ENCODE data around the gene TRAPPC12.

The TRAPPC12 gene

DNA sequence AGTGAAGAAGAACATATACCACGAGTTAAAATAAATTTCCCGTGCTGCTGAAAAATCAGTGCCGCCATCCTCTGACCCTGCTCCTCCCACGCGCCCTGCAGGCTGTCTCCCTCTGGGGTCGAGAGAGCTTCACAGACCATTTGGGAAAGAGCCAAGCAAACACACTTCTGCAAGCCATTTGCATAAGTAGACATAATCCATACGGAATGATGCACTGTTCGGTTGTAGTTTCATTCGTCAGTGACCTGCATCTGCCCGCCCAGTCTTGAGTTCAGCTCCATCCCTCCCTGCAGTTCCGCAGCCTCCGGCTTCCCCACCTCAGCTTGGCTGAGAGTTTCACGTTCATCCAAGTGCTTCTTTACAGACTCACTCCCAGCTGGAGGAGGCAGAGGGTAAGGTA is 69.6 kb downstream of the TRAPPC12 start:
- no peak overlapping the region for H3K9ac ChIP-seq
- no peaks in the 10 kb centered on the region for H3K4me1 ChIP-seq (ENCODE audit: low read depth, poor library complexity, severe bottlenecking)
- no peaks in the 10 kb centered on the region for H3K36me3 ChIP-seq (ENCODE audit: insufficient read depth)
- no peaks in the 10 kb centered on the region for H4K20me1 ChIP-seq (ENCODE audit: insufficient read depth)
- H3K4me3 ChIP-seq (IDR thresholded peaks at IDR 0.05; ENCODE audit: insufficient read depth, low read depth, low read length): no peak overlapping the region
- no peak overlapping the region for H3K4me2 ChIP-seq
- no peak overlapping the region for H3K27ac ChIP-seq
- no peak for TF ChIP-seq CTCF (conservative IDR thresholded peaks at IDR 0.05; ENCODE audit: low read depth, low read length)
- H3K79me2 ChIP-seq (ENCODE audit: insufficient read depth, low read depth): no peaks in the 10 kb centered on the region
- no peak overlapping the region for H2AFZ ChIP-seq (ENCODE audit: low read depth)
- no peaks in the 10 kb centered on the region for H3K27me3 ChIP-seq (ENCODE audit: insufficient read depth, low read depth)

DNA sequence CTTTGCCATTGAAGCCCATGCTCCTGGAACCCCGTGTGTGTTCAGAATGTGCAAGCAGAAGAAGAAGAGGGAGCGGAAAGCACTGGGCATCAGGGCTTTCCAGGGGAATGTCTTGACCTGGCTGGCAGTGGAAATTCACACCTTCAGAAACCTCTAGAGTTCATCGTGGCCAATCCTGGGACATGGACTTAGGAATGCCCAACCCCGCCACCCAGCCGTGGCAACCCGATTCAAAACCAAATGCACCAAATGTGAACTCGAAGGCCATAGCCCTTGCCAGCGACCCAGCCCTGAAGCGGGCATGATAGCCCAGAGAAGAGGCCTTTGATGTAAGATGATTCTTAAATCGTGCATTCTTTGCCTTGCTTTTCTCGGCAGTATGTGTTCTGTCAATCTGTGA is 70.4 kb downstream of the TRAPPC12 start:
- H3K4me3 ChIP-seq (IDR thresholded peaks at IDR 0.05; ENCODE audit: insufficient read depth, low read depth, low read length): no peak overlapping the region
- no peak for TF ChIP-seq CTCF (conservative IDR thresholded peaks at IDR 0.05; ENCODE audit: low read depth, low read length)
- H4K20me1 ChIP-seq (ENCODE audit: insufficient read depth): no peaks in the 10 kb centered on the region
- H3K9ac ChIP-seq: no peak overlapping the region
- no peaks in the 10 kb centered on the region for H3K27me3 ChIP-seq (ENCODE audit: insufficient read depth, low read depth)
- H3K36me3 ChIP-seq (ENCODE audit: insufficient read depth): no peaks in the 10 kb centered on the region
- no peaks in the 10 kb centered on the region for H3K4me1 ChIP-seq (ENCODE audit: low read depth, poor library complexity, severe bottlenecking)
- no peak overlapping the region for H3K4me2 ChIP-seq
- H3K27ac ChIP-seq: no peak overlapping the region
- no peak overlapping the region for H2AFZ ChIP-seq (ENCODE audit: low read depth)
- no peaks in the 10 kb centered on the region for H3K79me2 ChIP-seq (ENCODE audit: insufficient read depth, low read depth)

- H3K27me3 ChIP-seq (ENCODE audit: insufficient read depth, low read depth): no peaks in the 10 kb centered on the region
Observed at GRCh38 chr2:3450385-3451010, 71.0 kb downstream of the TRAPPC12 start.

DNA sequence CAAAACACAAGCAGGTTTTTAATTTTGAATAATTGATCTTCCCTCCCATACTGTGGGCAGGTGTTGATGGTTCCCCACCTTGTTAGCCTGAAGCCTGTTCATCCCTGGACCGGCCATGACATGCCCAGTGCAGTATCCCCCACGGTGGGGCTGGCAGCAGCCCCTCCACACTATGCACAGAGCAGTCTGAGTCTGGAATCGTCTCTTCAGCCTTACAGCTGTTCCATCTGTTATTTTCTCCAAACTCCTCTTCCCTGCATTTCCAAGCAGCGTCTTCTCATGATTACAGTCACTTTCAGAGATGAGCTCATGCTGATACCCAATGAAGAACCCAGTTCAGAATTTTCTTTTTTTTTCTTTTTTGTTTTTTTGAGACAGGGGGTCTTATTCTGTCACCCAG is 71.7 kb downstream of the TRAPPC12 start:
- Histone ChIP-seq H3K4me3 (IDR thresholded peaks at IDR 0.05; ENCODE audit: insufficient read depth, low read depth, low read length) (no peak overlapping the region), H3K36me3 (ENCODE audit: insufficient read depth) (no peaks in the 10 kb centered on the region), H3K79me2 (ENCODE audit: insufficient read depth, low read depth) (no peaks in the 10 kb centered on the region), H3K9ac (no peak overlapping the region), H3K27ac (no peak overlapping the region), H4K20me1 (ENCODE audit: insufficient read depth) (no peaks in the 10 kb centered on the region), H3K4me1 (ENCODE audit: low read depth, poor library complexity, severe bottlenecking) (no peaks in the 10 kb centered on the region), H3K27me3 (ENCODE audit: insufficient read depth, low read depth) (no peaks in the 10 kb centered on the region), H3K4me2 (no peak overlapping the region), H2AFZ (ENCODE audit: low read depth) (no peak overlapping the region)
- TF ChIP-seq CTCF (conservative IDR thresholded peaks at IDR 0.05; ENCODE audit: low read depth, low read length): no peak

More at GRCh38 chr2:3450385-3451010, 71.0 kb downstream of the TRAPPC12 start:
- Histone ChIP-seq H3K36me3 (ENCODE audit: insufficient read depth) (no peaks in the 10 kb centered on the region), H3K9ac (no peak overlapping the region), H4K20me1 (ENCODE audit: insufficient read depth) (no peaks in the 10 kb centered on the region), H3K4me3 (IDR thresholded peaks at IDR 0.05; ENCODE audit: insufficient read depth, low read depth, low read length) (no peak overlapping the region), H3K79me2 (ENCODE audit: insufficient read depth, low read depth) (no peaks in the 10 kb centered on the region), H2AFZ (ENCODE audit: low read depth) (no peak overlapping the region), H3K27ac (no peak overlapping the region), H3K4me1 (ENCODE audit: low read depth, poor library complexity, severe bottlenecking) (no peaks in the 10 kb centered on the region), H3K4me2 (no peak overlapping the region)
- TF ChIP-seq CTCF (conservative IDR thresholded peaks at IDR 0.05; ENCODE audit: low read depth, low read length): no peak
